SKM-1 treated with dmso at 0.1 percent for 144 hours (cell line): ENCODE results near the gene CAPN1.

Experiments
- DNase-seq: peaks from one replicate; lab custom pipeline; 2025; ENCODE audit not compliant: unreplicated experiment; lab: John Stamatoyannopoulos, UW

CAPN1 gene

GRCh38 chr11:65189191-65189590 lies 7.5 kb downstream of the CAPN1 start:
- no peak for DNase-seq

DNA sequence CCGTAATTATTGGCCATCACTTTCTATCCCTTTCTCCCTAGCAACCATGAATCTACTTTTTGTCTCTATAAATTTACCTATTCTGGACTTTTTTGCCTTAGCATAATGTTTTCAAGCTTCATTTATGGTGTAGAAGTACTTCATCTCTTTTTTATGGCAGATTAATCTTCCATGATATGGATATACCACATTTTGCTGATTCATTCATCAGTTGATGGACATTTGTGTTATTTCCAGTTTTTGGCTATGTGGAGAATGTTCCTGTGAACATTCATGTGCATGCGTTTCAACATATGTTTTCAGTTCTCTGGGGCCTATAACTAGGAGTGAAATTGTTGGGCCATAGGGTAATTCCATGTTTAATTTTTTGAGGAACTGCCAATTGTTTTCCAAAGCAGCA lies 12.8 kb downstream of the CAPN1 start:
- no peak for DNase-seq

DNA sequence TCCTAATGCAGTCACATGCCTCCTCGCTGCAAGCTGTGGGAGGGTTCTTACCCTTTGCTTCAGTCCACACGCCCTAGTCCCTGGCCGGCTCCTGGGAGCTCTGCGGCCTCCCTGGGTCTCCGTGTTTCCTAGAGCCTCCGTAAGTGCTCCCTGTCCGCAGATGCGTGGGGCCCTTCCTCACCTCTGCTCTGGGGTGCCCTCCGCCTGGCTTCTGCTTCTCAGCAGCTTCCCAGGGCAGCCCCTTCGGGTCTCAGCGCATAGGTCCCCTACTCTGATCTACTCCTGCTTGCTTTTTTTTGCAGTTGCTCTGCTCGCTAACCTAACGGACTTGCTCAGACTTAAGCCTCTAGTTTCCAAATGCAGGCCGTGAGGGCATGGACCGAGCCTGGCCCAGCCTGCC lies 22.4 kb downstream of the CAPN1 start:
- no peak for DNase-seq

- DNase-seq: peak; percentile 56
Observed at GRCh38 chr11:65204646-65205601, 23.2 kb downstream of the CAPN1 start.

DNA sequence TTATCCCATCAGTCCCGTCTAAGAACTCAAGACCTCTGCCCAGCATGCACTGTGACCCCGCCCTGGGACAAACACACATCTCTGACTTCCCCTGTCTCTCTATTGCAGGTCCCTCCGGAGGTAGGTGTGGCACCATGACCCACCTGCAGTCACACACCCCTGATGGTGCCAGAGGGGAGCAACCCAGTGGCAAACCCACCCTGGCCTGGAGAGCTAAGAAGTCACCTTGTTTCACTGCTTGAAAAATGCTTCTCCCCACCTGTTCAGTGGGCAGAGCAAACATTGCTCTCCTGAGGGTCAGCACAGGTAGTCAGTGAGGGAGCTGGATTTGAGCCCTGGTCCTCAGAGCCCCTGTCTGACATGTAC lies 23.9 kb downstream of the CAPN1 start:
- no peak for DNase-seq

- DNase-seq: no peak
Observed at GRCh38 chr11:65206441-65206841, 24.7 kb downstream of the CAPN1 start.

DNA sequence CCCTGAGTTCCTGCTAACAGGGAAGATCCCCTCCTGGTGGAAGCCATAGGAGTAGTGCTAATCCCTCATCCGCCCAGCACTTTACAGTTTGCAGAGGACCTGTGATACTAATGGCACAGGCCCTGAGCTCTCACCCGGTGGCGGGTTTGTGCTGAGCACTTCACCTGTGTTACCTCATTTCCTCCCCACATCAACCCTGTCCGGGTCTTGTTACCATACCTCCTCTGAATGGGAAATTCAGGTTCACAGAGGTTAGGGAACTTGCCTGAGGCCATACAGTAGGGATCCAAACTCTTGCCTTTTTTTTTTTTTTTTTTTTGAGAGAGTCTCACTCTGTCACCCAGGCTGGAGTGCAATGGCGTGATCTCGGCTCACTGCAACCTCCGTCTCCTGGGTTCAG lies 25.2 kb downstream of the CAPN1 start:
- DNase-seq: no peak

DNA sequence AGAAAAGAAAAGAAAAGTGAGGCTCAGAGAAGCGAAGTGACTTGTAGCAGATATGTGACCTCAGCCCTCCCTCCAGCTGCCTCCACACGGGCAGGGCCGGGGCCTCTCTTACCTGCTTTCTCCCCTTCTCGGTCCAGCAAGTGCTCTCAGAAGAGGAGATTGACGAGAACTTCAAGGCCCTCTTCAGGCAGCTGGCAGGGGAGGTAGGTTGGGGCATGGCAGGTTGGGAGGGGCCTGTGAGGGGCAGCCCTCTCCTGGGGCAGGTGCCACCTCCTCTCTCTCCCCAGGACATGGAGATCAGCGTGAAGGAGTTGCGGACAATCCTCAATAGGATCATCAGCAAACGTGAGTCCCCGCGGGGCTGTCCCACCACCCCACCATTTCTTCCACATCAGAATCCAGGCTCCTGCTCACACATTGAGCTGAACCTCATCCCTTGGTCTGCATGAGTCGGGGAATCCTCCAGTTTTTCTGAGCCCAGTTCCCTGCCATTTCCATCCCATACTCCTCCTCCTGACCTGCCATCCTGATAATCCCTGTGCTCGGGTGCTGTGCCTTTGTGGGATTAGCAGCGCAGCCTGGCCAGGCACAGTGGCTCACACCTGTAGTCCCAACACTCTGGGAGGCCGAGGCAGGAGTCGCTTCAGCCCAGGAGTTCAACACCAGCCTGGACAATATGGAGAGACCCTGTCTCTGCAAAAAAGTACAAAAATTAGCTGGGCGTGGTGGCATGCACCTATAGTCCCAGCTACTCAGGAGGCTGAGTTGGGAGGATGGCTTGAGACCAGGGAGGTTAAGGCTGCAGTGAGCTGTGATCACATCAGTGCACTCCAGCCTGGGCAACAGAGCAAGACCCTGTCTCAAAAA lies 26.4 kb downstream of the CAPN1 start:
- DNase-seq: no peak

GRCh38 chr11:65208785-65209710 lies 27.3 kb downstream of the CAPN1 start:
- DNase-seq: no peak

- DNase-seq: no peak
Observed at GRCh38 chr11:65209711-65210360, 28.1 kb downstream of the CAPN1 start.

- DNase-seq: no peak
Observed at GRCh38 chr11:65210361-65210731, 28.6 kb downstream of the CAPN1 start.

GRCh38 chr11:65210748-65211147 lies 29.0 kb downstream of the CAPN1 start:
- DNase-seq: no peak

GRCh38 chr11:65211293-65212105 lies 29.8 kb downstream of the CAPN1 start:
- no peak for DNase-seq

- DNase-seq: no peak
Observed at GRCh38 chr11:65212226-65212801, 30.6 kb downstream of the CAPN1 start.

GRCh38 chr11:65213322-65214211 lies 31.8 kb downstream of the CAPN1 start:
- peak; percentile 73 for DNase-seq

- no peak for DNase-seq
Observed at GRCh38 chr11:65214212-65214845, 32.6 kb downstream of the CAPN1 start.

DNA sequence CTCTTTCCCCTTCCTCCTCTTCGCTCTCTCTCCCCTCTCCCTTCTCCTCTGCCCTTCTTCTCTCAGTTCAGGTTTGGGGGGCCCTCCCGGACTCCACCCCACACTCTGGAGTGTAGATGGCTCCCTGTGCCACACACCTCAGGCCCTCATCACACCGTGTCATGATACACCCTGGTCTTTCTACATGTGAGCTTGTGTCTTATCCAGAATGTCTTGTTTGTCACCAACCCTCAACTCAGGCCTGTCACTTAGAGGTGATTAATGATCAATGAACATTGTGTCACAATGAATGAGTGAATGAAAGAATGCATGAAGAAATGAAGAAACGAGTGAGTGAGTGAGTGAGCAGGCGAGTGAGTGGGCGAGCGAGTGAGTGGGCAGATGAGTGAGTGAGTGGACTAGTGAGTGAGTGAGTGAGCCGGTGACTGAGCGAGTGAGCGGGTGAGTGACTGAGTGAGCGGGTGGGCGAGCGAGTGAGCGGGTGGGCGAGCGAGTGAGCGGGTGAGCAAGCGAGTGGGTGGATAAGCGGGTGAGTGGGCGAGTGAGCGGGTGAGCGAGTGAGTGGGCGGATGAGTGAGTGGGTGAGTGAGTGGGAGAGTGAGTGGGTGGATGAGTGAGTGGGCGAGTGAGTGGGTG lies 33.8 kb downstream of the CAPN1 start:
- no peak for DNase-seq
